ENCODE data around the gene CGB8. TPM values are rescaled to one million over a fixed set of nuclear protein-coding genes. Genes with fewer than 3 reads are reported as not detected.
A peak's percentile ranks its signal among the peaks of the same experiment; 100 is the strongest.

CGB8 gene
- total RNA-seq, 2 experiments from 2014 or later: not detected

DNA sequence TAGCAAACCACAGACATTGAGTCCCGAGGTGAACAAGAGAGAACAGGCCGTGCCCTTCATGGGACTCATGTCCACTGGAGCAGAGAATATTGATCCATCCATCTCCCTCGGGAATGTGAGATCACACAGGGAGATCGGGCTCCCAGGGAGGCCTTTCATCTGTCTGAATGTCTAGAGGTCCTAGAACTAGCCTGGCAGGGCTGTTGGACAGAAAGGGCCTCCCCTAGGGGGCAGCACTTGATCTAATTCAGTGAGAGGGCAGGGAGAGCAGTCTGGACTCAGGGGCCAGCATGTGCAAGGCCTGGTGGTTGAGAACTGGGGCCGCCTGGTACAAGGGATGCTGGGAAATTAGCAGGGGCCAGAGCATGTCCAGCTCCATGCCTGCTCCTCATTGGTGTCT lies 50.9 kb downstream of the CGB8 start:
- POLR2A ChIA-PET: no interaction called here
- Mint-ChIP-seq H3K27me3 (no peaks in the 10 kb centered on the region), H3K27ac (no peak overlapping the region), H3K4me3 (no peak overlapping the region), H3K36me3 (ENCODE audit: low read depth) (peaks cover 30% of the 10 kb centered on the region), H3K4me1 (peaks cover 28% of the 10 kb centered on the region), H3K9me3 (ENCODE audit: low read depth) (no peaks in the 10 kb centered on the region)
- intact Hi-C loops (cut with DNase I, micrococcal nuclease): loop anchor here (5.0 to 10.0 kb wide), 3 partner anchors 147 to 673 kb away; partner anchors contain the start of gene EMP3 (in 1 of the 2)
- CTCF ChIA-PET: interaction anchor here (0.5 to 2.7 kb wide), 13 partner anchors 9 to 677 kb away, joined by 3 to 11 read pairs (median 4); partner anchors contain the start of gene CGB2
- DNase-seq (peak; percentile 83), ATAC-seq (no peak)

Small RNAs within 50 kb of the gene (microRNA-seq; reads per million reads assigned to microRNA genes)
- gene MIR6798 (ENCODE audit: borderline replicate concordance): not detected

Other genes starting within 250 kb of the CGB8 start
- 10 to 100 TPM; 65.9 to 70.3 TPM for gene BCAT2, start 238.1 kb downstream of the CGB8 start, total RNA-seq
- gene HSD17B14, start 212.6 kb downstream of the CGB8 start, total RNA-seq: under 1 TPM; 0.21 to 0.83 TPM
- gene PLEKHA4, start 180.5 kb downstream of the CGB8 start, total RNA-seq: 10 to 100 TPM in 1 of 2 experiments, 1 to 10 TPM in 1; 7.0 to 10.9 TPM
- 10 to 100 TPM; 51.6 to 62.4 TPM for gene PPP1R15A, start 176.7 kb downstream of the CGB8 start, total RNA-seq
- under 1 TPM; 0.37 to 0.87 TPM for gene TULP2, start 150.4 kb downstream of the CGB8 start, total RNA-seq
- 100 to 1,000 TPM; 115 to 118 TPM for gene NUCB1, start 148.8 kb downstream of the CGB8 start, total RNA-seq
- gene DHDH, start 115.4 kb downstream of the CGB8 start, total RNA-seq: 1 to 10 TPM; 1.4 to 2.4 TPM
- gene BAX, start 94.2 kb downstream of the CGB8 start, total RNA-seq: 100 to 1,000 TPM; 128 to 143 TPM
- gene FTL, start 83.8 kb downstream of the CGB8 start, total RNA-seq: 1,000 to 10,000 TPM in 1 of 2 experiments, 100 to 1,000 TPM in 1; 809 to 1,111 TPM
- 100 to 1,000 TPM in 1 of 2 experiments, 10 to 100 TPM in 1; 80.2 to 102 TPM for gene GYS1, start 55.8 kb downstream of the CGB8 start, total RNA-seq
- 100 to 1,000 TPM; 155 to 178 TPM for gene RUVBL2, start 55.2 kb downstream of the CGB8 start, total RNA-seq
- gene LHB, start 32.0 kb downstream of the CGB8 start, total RNA-seq: under 1 TPM; 0.39 to 0.51 TPM
- not detected for gene CGB3, start 24.8 kb downstream of the CGB8 start, total RNA-seq
- under 1 TPM in 1 of 2 experiments, not detected in 1; 0.43 TPM for gene CGB2, start 17.2 kb downstream of the CGB8 start, total RNA-seq
- not detected for gene CGB1, start 12.2 kb downstream of the CGB8 start, total RNA-seq
- not detected for gene CGB5, start 5.3 kb downstream of the CGB8 start, total RNA-seq
- under 1 TPM in 1 of 2 experiments, not detected in 1; 0.40 TPM for gene CGB7, start 8.6 kb upstream of the CGB8 start, total RNA-seq
- not detected for gene NTF4, start 15.7 kb upstream of the CGB8 start, total RNA-seq
- gene KCNA7, start 23.6 kb upstream of the CGB8 start, total RNA-seq: not detected
- 100 to 1,000 TPM; 225 to 306 TPM for gene SNRNP70, start 36.3 kb upstream of the CGB8 start, total RNA-seq
- gene LIN7B, start 65.3 kb upstream of the CGB8 start, total RNA-seq: 1 to 10 TPM; 3.5 to 4.3 TPM
- 1 to 10 TPM; 1.7 to 2.0 TPM for gene C19orf73, start 70.0 kb upstream of the CGB8 start, total RNA-seq
- 1 to 10 TPM; 5.4 to 6.1 TPM for gene PPFIA3, start 70.4 kb upstream of the CGB8 start, total RNA-seq
- not detected for gene HRC, start 106.3 kb upstream of the CGB8 start, total RNA-seq
- gene TRPM4, start 108.7 kb upstream of the CGB8 start, total RNA-seq: 1 to 10 TPM; 1.5 to 1.9 TPM

All from activated CD4-positive, alpha-beta T cell treated with anti-CD3 and anti-CD28 coated beads for 36 hours (primary cell).